Neural progenitor cell (in vitro differentiated cells): ENCODE measurements around the gene FAM118B.

Experiments
- CTCF ChIP-seq: fragments of 200-600 bp; sonication (generic); IDR thresholded peaks from 2 replicates; pipeline ENCODE4 v1.5.1; 2017; ENCODE audit warnings: antibody characterized with exemption, mild to moderate bottlenecking
- EZH2 ChIP-seq: fragments of 200-600 bp; sonication (generic); IDR thresholded peaks from 2 replicates; pipeline ENCODE4 v1.6.1; 2017; ENCODE audit warnings: antibody characterized with exemption, mild to moderate bottlenecking, moderate library complexity
- EZH2phosphoT487 ChIP-seq: fragments of 200-600 bp; sonication (generic); IDR thresholded peaks from 2 replicates; pipeline ENCODE4 v1.6.1; 2017; ENCODE audit warnings: antibody characterized with exemption

GRCh38 chr11:126217491-126217890 lies 5.9 kb downstream of the FAM118B start:
- TF ChIP-seq CTCF (no peak), EZH2 (no peak), EZH2phosphoT487 (no peak)
